GM18951 (cell line): Measurements from ENCODE around the gene TOR1AIP2.

Experiments used
- POLR2A ChIP-seq: IDR thresholded peaks from 4 replicates; pipeline ENCODE4 v1.6.1; 2011; ENCODE audit warnings: mild to moderate bottlenecking; ENCODE audit not compliant: insufficient read length, insufficient read depth; ENCODE audit errors: extremely low read depth
- in situ Hi-C: fragments of 300-500 bp; cut with MboI; formaldehyde crosslinking; loops from one replicate; pipeline ENCODE4 v1.12.0; 2022; ENCODE audit warnings: low sequenced_read_pairs, mixed read lengths, inconsistent platforms; ENCODE audit not compliant: unreplicated experiment

Gene TOR1AIP2

GRCh38 chr1:179816196-179816960 lies 61.2 kb downstream of the TOR1AIP2 start:
- in situ Hi-C loops, result loop anchor here (10.0 to 25.0 kb wide), 2 partner anchors 112 to 554 kb away; no protein-coding TSS in a partner anchor
- no peak for TF ChIP-seq POLR2A

DNA sequence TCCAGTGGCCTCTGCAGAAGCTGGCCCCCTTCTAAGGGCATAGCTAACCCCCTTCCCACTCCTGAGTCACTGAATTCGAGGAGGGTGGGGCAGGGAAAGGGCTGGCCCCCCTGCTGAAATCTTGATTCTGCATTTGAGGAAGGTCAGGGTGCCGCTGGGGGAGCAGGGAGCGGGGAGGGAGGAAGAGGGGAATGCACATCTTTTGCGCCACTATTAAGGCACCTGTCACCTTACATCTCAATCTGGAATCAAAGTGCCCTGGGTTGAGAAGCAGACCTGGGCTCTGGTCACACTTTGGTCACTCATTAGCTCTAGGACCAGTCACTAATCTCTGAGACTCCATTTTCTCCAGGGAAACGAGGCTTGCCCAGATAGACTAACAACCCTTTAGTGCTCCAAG lies 62.0 kb downstream of the TOR1AIP2 start:
- no peak for TF ChIP-seq POLR2A
- in situ Hi-C loops, result loop anchor here (10.0 to 25.0 kb wide), 2 partner anchors 111 to 553 kb away; no protein-coding TSS in a partner anchor

DNA sequence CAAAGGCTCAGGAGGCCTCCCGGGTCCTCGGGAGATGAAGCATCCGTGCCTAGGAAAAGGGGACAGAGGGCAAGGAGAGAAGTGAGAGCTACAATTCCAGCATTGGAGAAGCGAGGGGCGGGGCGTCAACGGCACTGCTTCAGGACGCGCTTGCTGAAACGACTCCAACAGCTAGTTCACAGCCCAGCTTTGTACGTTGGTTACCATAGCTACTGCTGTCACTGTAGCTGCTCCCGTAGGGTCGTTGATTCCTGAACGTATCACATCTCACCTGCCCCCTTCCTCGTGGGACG lies 63.1 kb downstream of the TOR1AIP2 start:
- in situ Hi-C loops, result loop anchor here (10.0 to 25.0 kb wide), 2 partner anchors 110 to 552 kb away; no protein-coding TSS in a partner anchor
- TF ChIP-seq POLR2A, result no peak

GRCh38 chr1:179813626-179814545 lies 63.7 kb downstream of the TOR1AIP2 start:
- no peak for TF ChIP-seq POLR2A
- in situ Hi-C loops, result loop anchor here (10.0 to 25.0 kb wide), 2 partner anchors 109 to 552 kb away; no protein-coding TSS in a partner anchor

GRCh38 chr1:179812501-179813292 lies 64.9 kb downstream of the TOR1AIP2 start:
- in situ Hi-C loops, result loop anchor here (10.0 to 25.0 kb wide), 2 partner anchors 108 to 550 kb away; no protein-coding TSS in a partner anchor
- no peak for TF ChIP-seq POLR2A

- in situ Hi-C loops, result loop anchor here (10.0 to 25.0 kb wide), 2 partner anchors 106 to 548 kb away; no protein-coding TSS in a partner anchor
- TF ChIP-seq POLR2A, result no peak
These were observed 67.3 kb downstream of the TOR1AIP2 start for GRCh38 chr1:179810367-179810715.

DNA sequence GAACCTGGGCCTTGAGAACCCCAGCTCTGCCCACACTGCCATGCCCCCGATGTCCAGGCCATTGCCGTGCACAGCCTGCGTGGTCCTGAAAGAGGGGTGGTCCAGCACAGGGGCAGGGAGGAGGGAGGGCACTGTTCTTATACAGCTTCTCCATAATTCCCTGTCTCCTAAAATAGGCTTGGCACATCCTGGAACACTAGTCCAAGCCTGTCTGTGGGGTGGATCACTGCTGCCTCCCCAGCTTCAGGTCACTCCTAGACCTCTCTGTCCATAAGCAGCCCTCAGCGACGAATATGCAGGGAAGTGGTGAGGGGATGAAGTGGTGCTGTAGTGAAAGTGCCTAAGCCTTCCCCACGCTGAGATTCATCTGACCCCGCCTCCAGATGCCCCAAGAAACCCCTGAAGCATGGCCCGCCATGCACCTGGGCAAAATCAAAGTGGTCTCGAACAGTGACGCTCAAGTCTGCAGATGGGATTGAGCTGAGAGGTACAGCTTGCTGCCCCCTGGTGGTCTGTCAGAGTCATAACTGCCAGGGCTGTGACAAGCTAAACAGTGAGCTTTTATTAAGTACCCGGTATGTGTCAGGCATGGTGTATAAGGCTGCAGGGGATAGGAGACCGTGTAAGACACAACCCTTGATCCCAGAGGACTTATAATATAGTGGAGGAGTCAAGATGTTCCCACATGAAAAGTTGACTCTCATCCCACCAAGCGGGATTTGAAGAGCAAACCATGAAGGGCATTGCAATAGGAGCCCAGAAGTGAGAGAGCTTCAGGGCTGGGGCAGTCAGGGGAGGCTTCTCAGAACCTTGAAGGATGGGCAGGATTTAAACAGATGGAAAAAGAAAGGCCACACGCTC lies 67.9 kb downstream of the TOR1AIP2 start:
- TF ChIP-seq POLR2A, result no peak
- in situ Hi-C loops, result loop anchor here (10.0 to 25.0 kb wide), 2 partner anchors 105 to 547 kb away; no protein-coding TSS in a partner anchor

- in situ Hi-C loops, result loop anchor here (25.0 kb wide), 1 partner anchor 546 kb away; no protein-coding TSS in a partner anchor
- no peak for TF ChIP-seq POLR2A
These were observed 69.1 kb downstream of the TOR1AIP2 start for GRCh38 chr1:179808503-179808902.

GRCh38 chr1:179807691-179808485 lies 69.7 kb downstream of the TOR1AIP2 start:
- in situ Hi-C loops, result loop anchor here (25.0 kb wide), 1 partner anchor 546 kb away; no protein-coding TSS in a partner anchor

DNA sequence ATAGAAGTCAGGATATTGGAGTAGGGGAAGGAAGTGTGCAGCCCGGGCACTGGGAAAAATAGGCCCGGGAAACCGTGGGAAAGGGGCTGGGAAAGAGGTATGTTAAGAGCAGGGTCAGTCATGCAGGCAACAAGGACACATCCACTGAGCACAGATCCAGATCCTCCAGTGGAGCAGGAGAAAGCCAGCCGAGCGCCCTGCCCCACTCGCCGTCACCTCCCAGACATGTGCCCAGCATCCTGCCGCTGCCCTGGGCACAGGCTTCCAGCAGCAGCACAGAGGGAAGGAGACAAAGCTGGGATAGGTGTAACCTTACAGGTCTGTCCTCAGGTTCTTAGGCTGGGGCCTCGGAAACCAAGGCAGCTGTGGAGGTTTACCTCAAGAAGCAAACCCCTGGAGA lies 70.3 kb downstream of the TOR1AIP2 start:
- in situ Hi-C loops, result loop anchor here (25.0 kb wide), 1 partner anchor 545 kb away; no protein-coding TSS in a partner anchor
- TF ChIP-seq POLR2A, result no peak

More at GRCh38 chr1:179807691-179808485, 69.7 kb downstream of the TOR1AIP2 start:
- no peak for TF ChIP-seq POLR2A

- in situ Hi-C loops, result loop anchor here (25.0 kb wide), 1 partner anchor 544 kb away; no protein-coding TSS in a partner anchor
- TF ChIP-seq POLR2A, result no peak
These were observed 71.3 kb downstream of the TOR1AIP2 start for GRCh38 chr1:179806333-179806732.
